Adrenal gland (tissue), 12 donors: ENCODE data around the gene ADGRG4. TPM values are rescaled to one million over a fixed set of nuclear protein-coding genes. Genes with fewer than 3 reads are reported as not detected.

Source experiments
- DNase-seq, 7 donors: peaks; one replicate each; pipeline ENCODE4 v3.0.0-alpha.2; 2019 to 2020
- H3K27ac ChIP-seq, 5 donors: fragments of 200-600 bp; sonication (generic) in 4 of 5; 1 replicate in 3 of 5; 2 replicates in 2 of 5; pipeline versions ENCODE4 v1.5.1 to v1.8.0; 2016 to 2020; ENCODE audit warnings: mild to moderate bottlenecking in 1 of 5
- H3K27me3 ChIP-seq: fragments of 200-600 bp; 2 replicates; pipeline ENCODE4 v1.8.0; 2021
- H3K36me3 ChIP-seq, 2 donors: fragments of 200-600 bp; replicated peaks in 1 of 2; 1 replicate in 1 of 2; 2 replicates in 1 of 2; pipeline versions ENCODE4 v1.5.1 to v1.8.0; 2018 to 2022
- H3K4me1 ChIP-seq, 2 donors: fragments of 200-600 bp; replicated peaks in 1 of 2; 1 replicate in 1 of 2; 2 replicates in 1 of 2; pipeline versions ENCODE4 v1.5.1 to v1.8.0; 2018 to 2021
- H3K4me3 ChIP-seq, 4 donors: fragments of 200-600 bp; sonication (generic) in 3 of 4; one replicate each; pipeline ENCODE4 v1.5.1; 2016 to 2018
- H3K9me3 ChIP-seq, 3 donors: fragments of 200-600 bp; sonication (generic) in 1 of 3; replicated peaks in 1 of 3; 1 replicate in 2 of 3; 2 replicates in 1 of 3; pipeline versions ENCODE4 v1.5.1 to v1.8.0; 2016 to 2021
- POLR2A ChIP-seq, 2 donors: fragments of 450-650 bp; IDR thresholded peaks; one replicate each; pipeline ENCODE4 v1.6.1; 2017; ENCODE audit warnings: antibody characterized with exemption in 2 of 2, mild to moderate bottlenecking in 2 of 2, moderate library complexity in 1 of 2
- WGBS, 4 donors: extraction: QIAGEN DNeasy Blood & Tissue Kit in 2 of 4; methylation state at CpG; one replicate each; pipeline versions ENCODE4 v1.1.5 to v1.1.7; 2013 to 2017; 5-methylcytosine and 5-hydroxymethylcytosine counted together
- intact Hi-C, 2 donors: fragments of 100-400 bp; cut with DNase I; formaldehyde crosslinking; loops; one replicate each; pipeline versions ENCODE4 v1.14.1 to v1.15.0; 2022 to 2023
- polyA plus RNA-seq, 3 donors: library from polyadenylated mRNA; stranded (reverse); fragments of 200-250 nt in 2 of 3; fragments of 350-450 nt in 1 of 3; fragmentation: Illumina TruSeq in 1 of 3; extraction: RNeasy Lipid Tissue Mini Kit (QIAGEN cat#74804) in 1 of 3; gene quantifications; one replicate each; pipeline ENCODE4 v1.2.3, GENCODE V29; 2013 to 2014
- total RNA-seq, 9 donors: library from RNA; depleted of rRNA in 4 of 9; stranded (reverse); fragments of >200 nt in 4 of 9; fragments of 120-200 nt in 1 of 9; fragmentation: NEBNext Ultra II Directional in 1 of 9; extraction: Animal tissue kit (Norgen Biotek cat#: 25700) in 1 of 9; gene quantifications; one replicate each; pipeline versions ENCODE4 v1.1.0 to v1.2.4, GENCODE V29; 2013 to 2023
- TF ChIP-seq, protein P1 (sequence below), 6 experiments: fragments of 450-650 bp in 4 of 6; fragments of 200-600 bp in 2 of 6; sonication (generic) in 1 of 6; IDR thresholded peaks; 1 replicate in 5 of 6; 2 replicates in 1 of 6; pipeline versions ENCODE4 v1.5.1 to v1.8.0; 2016 to 2021; ENCODE audit warnings: antibody characterized with exemption in 6 of 6, mild to moderate bottlenecking in 2 of 6, moderate library complexity in 1 of 6
- donor health status: healthy with polysubstance abuse.
- donor health status: Bipolar disorder and iron deficiency.
- donor health status: DM: yes; HTN: yes; CAD: no.
- donor health status: DM: no; HTN: no; CAD: no.
- donor health status: DM: no; HTN: no; CAD: no.
- donor health status: DM: yes; HTN: yes; CAD: no.

Gene ADGRG4
- total and polyA plus RNA-seq, 12 donors: under 0.01 to 0.11 (median 0.01) TPM; not detected in 4

DNA sequence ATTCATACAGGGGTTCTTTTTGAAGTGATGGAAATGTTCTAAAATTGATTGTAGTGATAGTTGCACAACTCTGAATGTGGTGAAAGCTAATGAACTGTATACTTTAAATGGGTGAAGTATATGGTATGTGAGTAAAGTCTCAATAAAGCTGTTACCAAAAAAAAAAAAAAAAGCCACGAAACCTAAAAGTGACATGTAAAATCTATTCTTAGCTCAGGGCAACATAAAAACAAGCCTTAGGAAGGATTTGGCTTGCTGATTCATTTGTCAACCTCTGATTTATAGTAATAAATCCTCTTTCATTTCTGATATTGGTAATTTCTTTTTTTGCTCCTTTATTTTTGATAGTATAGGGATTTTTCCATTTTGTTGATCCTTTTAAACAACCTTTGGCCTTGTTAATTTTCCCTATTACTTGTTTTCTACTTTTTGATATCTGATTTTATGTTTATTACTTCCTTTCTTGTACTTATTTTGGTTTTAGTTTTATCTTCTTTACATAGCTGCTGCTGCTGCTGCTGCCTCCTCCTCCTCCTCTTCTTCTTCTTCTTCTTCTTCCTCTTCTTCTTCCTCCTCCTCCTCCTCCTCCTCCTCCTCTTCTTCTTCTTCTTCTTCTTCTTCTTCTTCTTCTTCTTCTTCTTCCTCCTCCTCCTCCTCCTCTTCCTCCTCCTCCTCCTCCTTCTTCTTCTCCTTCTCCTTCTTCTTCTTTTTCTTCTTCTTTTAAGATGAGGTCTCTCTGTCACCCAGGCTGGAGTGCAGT, 79.4 kb downstream of the ADGRG4 start:
- 21 to 59% (median 36%) methylated on average over 1 of the region's 1 CpG for WGBS, 4 donors
- Histone ChIP-seq H3K36me3 (no peaks in the 10 kb centered on the region), H3K27me3 (peaks cover 17% of the 10 kb centered on the region), H3K4me1 (no peaks in the 10 kb centered on the region), H3K4me3 (no peak overlapping the region), H3K27ac (no peak overlapping the region), H3K9me3 (no peaks in the 10 kb centered on the region)
- intact Hi-C loops: no loop called here
- TF ChIP-seq POLR2A (IDR thresholded peaks at IDR 0.05): no peak
- TF ChIP-seq, protein P1, sequence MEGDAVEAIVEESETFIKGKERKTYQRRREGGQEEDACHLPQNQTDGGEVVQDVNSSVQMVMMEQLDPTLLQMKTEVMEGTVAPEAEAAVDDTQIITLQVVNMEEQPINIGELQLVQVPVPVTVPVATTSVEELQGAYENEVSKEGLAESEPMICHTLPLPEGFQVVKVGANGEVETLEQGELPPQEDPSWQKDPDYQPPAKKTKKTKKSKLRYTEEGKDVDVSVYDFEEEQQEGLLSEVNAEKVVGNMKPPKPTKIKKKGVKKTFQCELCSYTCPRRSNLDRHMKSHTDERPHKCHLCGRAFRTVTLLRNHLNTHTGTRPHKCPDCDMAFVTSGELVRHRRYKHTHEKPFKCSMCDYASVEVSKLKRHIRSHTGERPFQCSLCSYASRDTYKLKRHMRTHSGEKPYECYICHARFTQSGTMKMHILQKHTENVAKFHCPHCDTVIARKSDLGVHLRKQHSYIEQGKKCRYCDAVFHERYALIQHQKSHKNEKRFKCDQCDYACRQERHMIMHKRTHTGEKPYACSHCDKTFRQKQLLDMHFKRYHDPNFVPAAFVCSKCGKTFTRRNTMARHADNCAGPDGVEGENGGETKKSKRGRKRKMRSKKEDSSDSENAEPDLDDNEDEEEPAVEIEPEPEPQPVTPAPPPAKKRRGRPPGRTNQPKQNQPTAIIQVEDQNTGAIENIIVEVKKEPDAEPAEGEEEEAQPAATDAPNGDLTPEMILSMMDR (IDR thresholded peaks at IDR 0.05): no peak
- no peak for DNase-seq

DNA sequence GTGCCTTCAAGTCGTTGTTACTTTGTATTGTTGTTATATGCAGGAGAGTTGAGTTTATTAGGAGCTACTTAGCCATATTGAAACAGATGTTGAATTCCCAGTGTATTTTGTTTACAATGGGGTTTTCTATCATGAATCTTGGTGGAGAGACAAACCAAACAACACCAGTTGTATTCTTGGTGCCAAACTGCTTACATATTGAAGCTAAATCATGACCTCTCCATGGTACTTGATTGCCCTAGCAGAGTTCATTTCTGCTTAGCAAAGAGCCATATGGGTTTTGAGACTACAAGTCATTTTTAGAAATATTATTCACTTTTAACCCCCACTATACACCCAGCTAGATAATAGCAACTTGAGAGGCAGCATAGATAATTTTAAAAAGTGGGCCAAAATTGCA, 85.4 kb downstream of the ADGRG4 start:
- Histone ChIP-seq H3K27ac (no peak overlapping the region), H3K4me3 (no peak overlapping the region), H3K27me3 (peaks cover 32% of the 10 kb centered on the region), H3K9me3 (no peaks in the 10 kb centered on the region), H3K36me3 (no peaks in the 10 kb centered on the region), H3K4me1 (no peaks in the 10 kb centered on the region)
- TF ChIP-seq, protein P1 (IDR thresholded peaks at IDR 0.05): no peak
- intact Hi-C loops: no loop called here
- no peak for DNase-seq
- WGBS, 4 donors: 29 to 64% (median 41%) methylated on average over 1 of the region's 1 CpG

DNA sequence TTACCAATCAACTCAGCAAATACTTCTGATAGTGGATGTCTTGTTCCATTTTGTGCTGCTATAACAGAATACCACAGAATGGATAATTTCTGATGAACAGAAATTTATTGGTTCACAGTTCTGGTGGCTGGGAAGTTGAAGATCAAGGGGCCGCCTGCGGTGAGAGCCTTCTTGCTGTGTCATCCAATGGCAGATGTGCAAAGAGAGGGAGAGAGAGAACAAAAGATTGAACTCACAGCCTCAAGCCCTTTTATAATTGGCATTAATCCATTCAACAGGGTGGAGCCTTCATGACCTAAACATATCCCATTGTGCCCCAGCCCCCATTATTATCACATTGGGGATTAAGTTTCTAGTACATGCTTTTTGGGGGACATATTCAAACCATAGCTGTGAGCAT, 86.1 kb downstream of the ADGRG4 start:
- H3K27me3 ChIP-seq: peaks cover 28% of the 10 kb centered on the region
- DNase-seq: no peak
- H3K9me3 ChIP-seq: no peaks in the 10 kb centered on the region
- 71 to 100% (median 83%) methylated on average over 2 of the region's 2 CpGs for WGBS, 4 donors
- H3K27ac ChIP-seq: no peak overlapping the region
- TF ChIP-seq, protein P1 (IDR thresholded peaks at IDR 0.05): no peak
- no peak for TF ChIP-seq POLR2A (IDR thresholded peaks at IDR 0.05)
- H3K4me3 ChIP-seq: no peak overlapping the region
- no peaks in the 10 kb centered on the region for H3K36me3 ChIP-seq
- no peaks in the 10 kb centered on the region for H3K4me1 ChIP-seq
- intact Hi-C loops: no loop called here

DNA sequence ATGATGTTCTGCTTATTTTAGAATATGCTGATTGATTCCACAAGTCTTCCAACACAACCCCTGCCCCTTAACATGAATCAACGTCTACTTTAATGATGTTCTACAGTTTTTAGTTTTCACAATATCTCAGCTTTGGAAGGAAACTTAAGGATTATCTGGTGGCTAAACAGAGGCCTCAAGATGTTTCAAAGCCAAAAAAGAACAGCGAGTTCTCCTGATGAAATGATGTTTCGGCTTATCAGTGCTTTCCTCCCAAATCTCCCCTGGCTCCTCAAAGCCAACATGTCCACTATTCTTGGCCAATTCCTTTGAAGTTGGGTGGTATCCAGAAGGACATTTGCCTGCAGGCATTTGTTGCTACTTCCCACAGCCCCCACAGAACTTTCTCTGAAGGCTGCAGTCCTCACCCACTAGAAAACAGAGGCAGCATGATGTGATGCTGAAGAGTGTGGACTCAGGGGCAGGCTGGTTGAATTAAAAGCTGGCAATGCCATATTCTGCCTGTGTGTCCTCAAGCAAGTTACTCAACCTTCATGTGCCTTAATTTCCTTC, 87.3 kb downstream of the ADGRG4 start:
- intact Hi-C loops: no loop called here
- TF ChIP-seq, protein P1 (IDR thresholded peaks at IDR 0.05): no peak
- TF ChIP-seq POLR2A (IDR thresholded peaks at IDR 0.05): no peak
- Histone ChIP-seq H3K27me3 (peaks cover 19% of the 10 kb centered on the region), H3K4me3 (no peak overlapping the region), H3K9me3 (no peaks in the 10 kb centered on the region), H3K4me1 (no peaks in the 10 kb centered on the region), H3K36me3 (no peaks in the 10 kb centered on the region), H3K27ac (no peak overlapping the region)
- WGBS, 4 donors: 61 to 79% (median 68%) methylated on average over 2 to 3 of the region's 3 CpGs
- peak in 2 of 7 donors; percentile 1 to 16 for DNase-seq
